Measurements from ENCODE around the gene ACTC1. TPM values are rescaled to one million over a fixed set of nuclear protein-coding genes. Genes with fewer than 3 reads are reported as not detected.

The ACTC1 gene
- not detected in 2 replicates for total RNA-seq (2013; cell fraction: nucleolus; rRNA removed)
- total RNA-seq (2014; rRNA removed): not detected in 2 replicates
- not detected in 2 replicates for total RNA-seq (2014; rRNA removed; fragmentation: Illumina TruSeq; extraction: Trizol)
- not detected in 2 replicates for total RNA-seq (2021)
- polyA plus RNA-seq (2011; ENCODE audit: low read depth): not detected
- not detected in 2 replicates for polyA plus RNA-seq (2011; rRNA removed)
- polyA plus RNA-seq (2011; cell fraction: cytosol; rRNA removed): not detected in 2 replicates
- polyA plus RNA-seq (2011; cell fraction: nucleus; rRNA removed): not detected in 2 replicates
- not detected in 2 replicates for polyA plus RNA-seq (2012)
- not detected in 2 replicates for polyA plus RNA-seq (2014; fragmentation: Illumina TruSeq; extraction: Trizol)
- not detected for polyA plus RNA-seq (2014; fragmentation: Nextera tagmentation; extraction: Ambion mirVana)
- not detected in 2 replicates for polyA plus RNA-seq (2014; rRNA removed)
- polyA plus RNA-seq (2016; fragmentation: Nextera tagmentation; extraction: Ambion mirVana): 1 to 10 TPM in 1 of 2 experiments, not detected in 1; 1.6 TPM
- polyA minus RNA-seq (2011; rRNA and poly(A)+ RNA removed): not detected in 2 replicates
- not detected in 2 replicates for polyA minus RNA-seq (2011; cell fraction: cytosol; rRNA and poly(A)+ RNA removed)
- not detected in 2 replicates for polyA minus RNA-seq (2011; cell fraction: nucleus; rRNA and poly(A)+ RNA removed)
- Bru-seq, nascent RNA: not detected
- BruChase-seq, experiment 1, labeled RNA remaining after a 6-hour chase: not detected
- not detected for BruChase-seq, experiment 2, labeled RNA remaining after a 2-hour chase
- long read RNA-seq, experiment 1: 0 reads
- long read RNA-seq, experiment 2: 0 reads

- Histone ChIP-seq H3K9ac (ENCODE audit: control insufficient read depth, insufficient read depth, low read length) (no peak within 1 kb of the TSS), H4K20me1 (ENCODE audit: control insufficient read depth, insufficient read depth) (no peaks in the 10 kb centered on the region; the same call in 1 of the 2 replicates), H3K9me3 (replicated peaks; ENCODE audit: control insufficient read depth, insufficient read depth, low read length) (no peaks in the 10 kb centered on the region), H2AFZ (ENCODE audit: control insufficient read depth, low read depth, low read length) (no peak within 1 kb of the TSS), H3K4me2 (ENCODE audit: control insufficient read depth, insufficient read depth) (no peak within 1 kb of the TSS), H3K4me1 (ENCODE audit: control insufficient read depth, insufficient read depth, low read length) (no peaks in the 10 kb centered on the region), H3K36me3 (ENCODE audit: control insufficient read depth in 2 of 2, insufficient read depth in 2 of 2, low read length in 1 of 2) (no peaks in the 10 kb centered on the region), H3K4me3 (no peak within 1 kb of the TSS), H3K79me2 (ENCODE audit: control insufficient read depth, insufficient read depth, low read length) (no peaks in the 10 kb centered on the region), H3K27me3 (replicated peaks in 1 of 2; ENCODE audit: control insufficient read depth in 2 of 2, insufficient read depth in 2 of 2, low read length in 1 of 2) (peaks cover 5 to 8% of the 10 kb centered on the region in 2 experiments; a peak in 3 of 4 replicates), H3K27ac (ENCODE audit: control insufficient read depth, insufficient read depth) (no peak within 1 kb of the TSS)
- ChIA-PET CTCF (no interaction called here), SMC1A (ENCODE audit: uncharacterized antibody, unreplicated experiment) (interaction anchor here (0.6 kb wide), 1 partner anchor 280 kb away, joined by 3 read pairs; no protein-coding TSS in a partner anchor), RAD21 (ENCODE audit: unreplicated experiment) (no interaction called here), POLR2A (no interaction called here)
- DNase-seq (ENCODE audit: low read depth, low spot score) (no peak), ATAC-seq (no peak), FAIRE-seq (no peak)
- intact Hi-C loops (cut with micrococcal nuclease; ENCODE audit: unreplicated experiment): no loop called here
- in situ Hi-C loops (cut with MboI): no loop called here
- BruUV-seq (replicated peaks): no TSS peak
- TF ChIP-seq BCL3 (IDR thresholded peaks at IDR 0.05; ENCODE audit: borderline replicate concordance, insufficient read depth, low read depth, low read length, poor library complexity, severe bottlenecking) (no peak), TCF7 (IDR thresholded peaks at IDR 0.05; ENCODE audit: borderline replicate concordance) (no peak), CBX3 (IDR thresholded peaks at IDR 0.05; ENCODE audit: borderline replicate concordance, low read depth) (no peak), ZNF622 (IDR thresholded peaks at IDR 0.05) (no peak), ESRRA (IDR thresholded peaks at IDR 0.05; ENCODE audit: low read length) (no peak), NFXL1 (IDR thresholded peaks at IDR 0.05; ENCODE audit: borderline replicate concordance) (no peak), CUX1 (IDR thresholded peaks at IDR 0.05; ENCODE audit: insufficient replicate concordance, low read depth, low read length) (no peak)
- WGBS (ENCODE audit: insufficient coverage, insufficient replicate concordance, low lambda C conversion rate, missing lambda C conversion rate): 24% methylated on average over 33 of the region's 44 CpGs
Measured at GRCh38 chr15:34795267-34796081, at the start of gene ACTC1. Gene ACTC1, minus strand, starts transcription at chr15:34795549. Its CDS starts 741 bp downstream, at chr15:34794808.

All from GM12878 (cell line).